ENCODE data around the gene CHRND. TPM values are rescaled to one million over a fixed set of nuclear protein-coding genes. Genes with fewer than 3 reads are reported as not detected.

Gene CHRND
- polyA plus RNA-seq, 3 donors = not detected

- intact Hi-C loops (cut with micrococcal nuclease) = loop anchor here (10.0 kb wide), 2 partner anchors 138 to 1092 kb away; partner anchors contain the start of genes GIGYF2 (in 2 of the 2) and NCL (in 1 of the 2)
- H3K36me3 ChIP-seq (replicated peaks in 1 of 2; ENCODE audit: control insufficient read depth in 1 of 2, insufficient read depth in 2 of 2, low read length in 2 of 2) = peaks cover 50 to 81% of the 10 kb centered on the region in 2 donors
- 100% methylated on average over 2 of the region's 3 CpGs for whole genome bisulfite sequencing (ENCODE audit: insufficient coverage)
Measured at GRCh38 chr2:232556426-232556825, 30.5 kb downstream of the CHRND start.

GRCh38 chr2:232562515-232563151 lies 36.7 kb downstream of the CHRND start:
- Histone ChIP-seq H3K4me2 (replicated peaks; ENCODE audit: extremely low read depth, low read length, poor library complexity, severe bottlenecking) (no peak overlapping the region), H3K9ac (ENCODE audit: insufficient read depth, low read length, poor library complexity, severe bottlenecking) (no peak overlapping the region)
- no peak overlapping the region for H3K4me3 Mint-ChIP-seq

More at GRCh38 chr2:232556426-232556825, 30.5 kb downstream of the CHRND start:
- Histone ChIP-seq H3K4me1 (ENCODE audit: control insufficient read depth in 1 of 2, insufficient read depth in 2 of 2, low read length in 2 of 2) (peaks cover 20 to 23% of the 10 kb centered on the region in 2 donors), H3K4me2 (replicated peaks; ENCODE audit: extremely low read depth, low read length, poor library complexity, severe bottlenecking) (no peak overlapping the region), H3K9ac (ENCODE audit: insufficient read depth, low read length, poor library complexity, severe bottlenecking) (no peak overlapping the region), H3K4me3 (replicated peaks in 1 of 3; ENCODE audit: low read depth in 2 of 3, low read length in 3 of 3) (no peak overlapping the region), H3K27me3 (ENCODE audit: control insufficient read depth in 2 of 2, insufficient read depth in 2 of 2, low read length in 2 of 2) (no peaks in the 10 kb centered on the region), H3K79me2 (ENCODE audit: insufficient read depth, low read length) (peaks cover 58% of the 10 kb centered on the region), H4K20me1 (ENCODE audit: insufficient read depth, low read length) (peaks cover 99% of the 10 kb centered on the region), H3K27ac (ENCODE audit: low read depth in 1 of 2, low read length in 2 of 2) (peak overlapping the region in 1 of 2 donors; percentile 1), H3K9me3 (replicated peaks in 1 of 2; ENCODE audit: control insufficient read depth in 1 of 2, insufficient read depth in 1 of 2, low read length in 2 of 2) (no peaks in the 10 kb centered on the region), H2AFZ (ENCODE audit: insufficient read depth, low read depth, low read length, poor library complexity, severe bottlenecking) (no peak overlapping the region)
- no peaks in the 10 kb centered on the region for H3K9me3 Mint-ChIP-seq
- DNase-seq = no peak
- TF ChIP-seq CTCF (IDR thresholded peaks at IDR 0.05) = no peak
- H3K4me3 Mint-ChIP-seq = no peak overlapping the region
- peaks cover 29% of the 10 kb centered on the region for H3K4me1 Mint-ChIP-seq
- peaks cover 0 to under 1% (median 0%) of the 10 kb centered on the region in 3 donors for H3K27me3 Mint-ChIP-seq (ENCODE audit: low read depth in 3 of 3)
- peaks cover 61 to 87% of the 10 kb centered on the region in 2 donors for H3K36me3 Mint-ChIP-seq
- no peak overlapping the region for H3K27ac Mint-ChIP-seq

More at GRCh38 chr2:232562515-232563151, 36.7 kb downstream of the CHRND start:
- Mint-ChIP-seq H3K4me1 (peaks cover 3% of the 10 kb centered on the region), H3K27me3 (ENCODE audit: low read depth in 3 of 3) (peaks cover 0 to 5% (median 0%) of the 10 kb centered on the region in 3 donors), H3K9me3 (no peaks in the 10 kb centered on the region), H3K36me3 (peaks cover 81 to 93% of the 10 kb centered on the region in 2 donors), H3K27ac (peak overlapping the region in 3 of 7 donors; percentile 11 to 76 (median 23))
- no peak overlapping the region for H3K4me3 ChIP-seq (replicated peaks in 1 of 3; ENCODE audit: low read depth in 2 of 3, low read length in 3 of 3)
- H3K27me3 ChIP-seq (ENCODE audit: control insufficient read depth in 2 of 2, insufficient read depth in 2 of 2, low read length in 2 of 2) = no peaks in the 10 kb centered on the region
- no peak for DNase-seq
- H3K36me3 ChIP-seq (replicated peaks in 1 of 2; ENCODE audit: control insufficient read depth in 1 of 2, insufficient read depth in 2 of 2, low read length in 2 of 2) = peaks cover 89 to 99% of the 10 kb centered on the region in 2 donors
- intact Hi-C loops (cut with micrococcal nuclease) = no loop called here
- no peaks in the 10 kb centered on the region for H3K79me2 ChIP-seq (ENCODE audit: insufficient read depth, low read length)
- peaks cover 73% of the 10 kb centered on the region for H4K20me1 ChIP-seq (ENCODE audit: insufficient read depth, low read length)
- H3K27ac ChIP-seq (ENCODE audit: low read depth in 1 of 2, low read length in 2 of 2) = no peak overlapping the region
- no peaks in the 10 kb centered on the region for H3K9me3 ChIP-seq (replicated peaks in 1 of 2; ENCODE audit: control insufficient read depth in 1 of 2, insufficient read depth in 1 of 2, low read length in 2 of 2)
- no peaks in the 10 kb centered on the region for H3K4me1 ChIP-seq (ENCODE audit: control insufficient read depth in 1 of 2, insufficient read depth in 2 of 2, low read length in 2 of 2)
- TF ChIP-seq CTCF (IDR thresholded peaks at IDR 0.05) = no peak
- H2AFZ ChIP-seq (ENCODE audit: insufficient read depth, low read depth, low read length, poor library complexity, severe bottlenecking) = no peak overlapping the region
- WGBS (ENCODE audit: insufficient coverage) = 67% methylated on average over 2 of the region's 8 CpGs
